Measurements from ENCODE around the gene OOEP. TPM values are rescaled to one million over a fixed set of nuclear protein-coding genes. Genes with fewer than 3 reads are reported as not detected.
"Not testable (repeated sequence)": the region's sequence is repeated elsewhere in the genome, so short reads cannot be mapped to it uniquely, and the experiment has no call there.

OOEP gene
- polyA plus RNA-seq (2013, experiment 1 of 2) = not detected
- not detected for polyA plus RNA-seq (2013, experiment 2 of 2)

DNA sequence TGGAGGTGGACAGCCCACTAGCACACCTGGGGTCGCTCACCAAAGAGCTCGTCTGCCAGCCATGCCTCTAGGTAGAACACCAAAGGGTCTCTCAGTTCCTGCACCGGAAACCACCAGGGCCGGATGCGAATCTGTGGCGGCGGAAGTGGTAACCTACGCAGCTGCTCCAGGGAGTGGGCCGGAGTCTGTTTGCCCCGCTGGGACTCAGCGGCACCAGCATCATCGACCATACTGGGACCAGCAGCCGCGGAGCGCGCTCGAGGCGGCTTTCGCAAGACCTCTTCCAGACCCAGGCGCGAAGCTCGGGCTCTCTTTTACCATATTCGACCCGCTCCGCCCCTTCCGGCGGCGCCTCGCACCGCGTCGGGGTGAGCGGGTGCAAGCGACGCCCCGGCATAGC lies at the start of gene OOEP:
OOEP (minus strand) TSS at position 335 of the 400 bp plus-strand sequence; CDS start at position 230, 105 bp downstream.
- Histone ChIP-seq H3K27ac (ENCODE audit: low read depth, low read length) (no peak within 1 kb of the TSS), H3K4me3 (ENCODE audit: low read length) (no peak within 1 kb of the TSS), H3K36me3 (ENCODE audit: insufficient read depth, low read length) (no peaks in the 10 kb centered on the region), H3K9me3 (ENCODE audit: insufficient read depth, low read depth, low read length) (no peaks in the 10 kb centered on the region; the same call in 1 of the 2 replicates), H3K27me3 (ENCODE audit: insufficient read depth, low read length) (no peaks in the 10 kb centered on the region), H3K4me1 (ENCODE audit: insufficient read depth, low read length) (peaks cover 8% of the 10 kb centered on the region), H3K9ac (ENCODE audit: low read depth, low read length) (no peak within 1 kb of the TSS; the same call in 1 of the 2 replicates)
- 97% methylated on average over 36 of the region's 36 CpGs for WGBS

DNA sequence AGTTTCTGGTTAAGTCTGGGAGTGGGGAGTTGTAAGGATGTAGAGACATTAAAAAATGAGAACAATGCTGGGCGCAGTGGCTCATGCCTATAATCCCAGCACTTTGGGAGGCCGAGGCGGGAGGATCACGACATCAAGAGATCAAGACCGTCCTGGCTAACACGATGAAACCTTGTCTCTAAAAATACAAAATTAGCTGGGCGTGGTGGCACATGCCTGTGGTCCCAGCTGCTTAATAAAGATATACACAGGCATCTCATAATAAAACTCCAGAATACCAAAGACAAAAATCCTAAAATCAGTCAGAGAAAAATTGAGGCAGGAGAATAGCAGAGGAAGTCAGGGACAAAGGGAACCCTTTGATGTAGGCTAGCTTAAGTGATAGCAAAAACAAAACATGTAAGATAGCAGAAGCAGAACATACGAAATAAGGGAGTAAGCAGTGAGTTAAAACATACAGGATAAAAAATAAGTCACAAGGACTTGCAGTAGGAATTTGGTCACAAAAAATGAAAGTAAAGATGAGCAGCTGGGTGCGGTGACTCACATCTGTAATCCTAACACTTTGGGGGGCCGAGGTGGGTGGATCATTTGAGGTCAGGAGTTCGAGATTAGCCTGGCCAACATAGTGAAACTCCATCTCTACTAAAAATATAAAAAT lies 48.5 kb upstream of the OOEP start:
- H3K27me3 ChIP-seq (ENCODE audit: insufficient read depth, low read length) = no peaks in the 10 kb centered on the region
- H3K9me3 ChIP-seq (ENCODE audit: insufficient read depth, low read depth, low read length) = no peaks in the 10 kb centered on the region
- H3K36me3 ChIP-seq (ENCODE audit: insufficient read depth, low read length) = peaks cover 5% of the 10 kb centered on the region; the same call in 1 of the 2 replicates
- no peak overlapping the region for H3K9ac ChIP-seq (ENCODE audit: low read depth, low read length)
- H3K4me1 ChIP-seq (ENCODE audit: insufficient read depth, low read length) = no peaks in the 10 kb centered on the region
- no peak overlapping the region for H3K27ac ChIP-seq (ENCODE audit: low read depth, low read length)
- no peak overlapping the region for H3K4me3 ChIP-seq (ENCODE audit: low read length)
- WGBS = 90% methylated on average over 11 of the region's 11 CpGs

DNA sequence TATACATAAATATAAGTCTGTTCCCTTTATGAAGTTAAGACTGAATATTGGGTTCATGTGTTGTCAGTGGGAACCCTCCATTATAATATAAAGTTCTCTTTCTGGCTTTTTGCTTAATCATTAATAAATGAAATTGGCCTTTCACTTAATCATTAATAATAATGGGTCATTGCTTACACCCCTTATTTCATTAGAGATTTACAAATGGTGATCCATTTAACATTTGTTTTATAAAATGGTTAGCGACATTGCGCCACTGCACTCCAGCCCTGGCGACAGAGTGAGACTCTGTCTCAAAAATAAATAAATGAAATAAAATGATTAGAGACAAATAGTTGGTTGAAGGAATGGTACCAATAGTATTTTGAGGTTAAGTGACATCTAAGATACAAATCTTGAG lies 43.4 kb upstream of the OOEP start:
- Histone ChIP-seq H3K27ac (ENCODE audit: low read depth, low read length) (no peak overlapping the region), H3K27me3 (ENCODE audit: insufficient read depth, low read length) (no peaks in the 10 kb centered on the region), H3K9ac (ENCODE audit: low read depth, low read length) (no peak overlapping the region), H3K4me1 (ENCODE audit: insufficient read depth, low read length) (no peaks in the 10 kb centered on the region), H3K4me3 (ENCODE audit: low read length) (no peak overlapping the region), H3K9me3 (ENCODE audit: insufficient read depth, low read depth, low read length) (no peaks in the 10 kb centered on the region), H3K36me3 (ENCODE audit: insufficient read depth, low read length) (no peaks in the 10 kb centered on the region)
- 100% methylated on average over 3 of the region's 3 CpGs for WGBS

DNA sequence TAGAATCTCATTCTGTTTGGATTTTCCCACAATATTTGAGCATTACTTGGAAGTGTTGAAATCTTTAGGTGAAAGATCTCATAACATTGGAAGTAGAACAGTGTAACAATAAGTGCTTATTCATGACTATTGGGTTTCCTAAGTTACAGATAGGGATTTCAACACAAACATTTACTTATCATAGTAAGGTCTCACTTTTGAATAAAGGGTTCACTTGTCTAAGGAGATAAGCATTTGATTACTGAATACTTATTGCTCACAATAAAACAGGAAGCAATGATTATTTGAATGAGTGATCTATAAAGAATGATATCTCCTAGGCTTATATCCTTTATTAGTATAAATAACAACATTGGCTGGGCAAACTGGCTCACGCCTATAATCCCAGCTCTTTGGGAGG lies 39.7 kb upstream of the OOEP start:
- no peaks in the 10 kb centered on the region for H3K27me3 ChIP-seq (ENCODE audit: insufficient read depth, low read length)
- no peak overlapping the region for H3K9ac ChIP-seq (ENCODE audit: low read depth, low read length)
- H3K4me1 ChIP-seq (ENCODE audit: insufficient read depth, low read length) = no peaks in the 10 kb centered on the region
- no peaks in the 10 kb centered on the region for H3K9me3 ChIP-seq (ENCODE audit: insufficient read depth, low read depth, low read length)
- no peak overlapping the region for H3K4me3 ChIP-seq (ENCODE audit: low read length)
- no peak overlapping the region for H3K27ac ChIP-seq (ENCODE audit: low read depth, low read length)
- whole genome bisulfite sequencing = 96% methylated on average over 1 of the region's 1 CpG
- no peaks in the 10 kb centered on the region for H3K36me3 ChIP-seq (ENCODE audit: insufficient read depth, low read length)

DNA sequence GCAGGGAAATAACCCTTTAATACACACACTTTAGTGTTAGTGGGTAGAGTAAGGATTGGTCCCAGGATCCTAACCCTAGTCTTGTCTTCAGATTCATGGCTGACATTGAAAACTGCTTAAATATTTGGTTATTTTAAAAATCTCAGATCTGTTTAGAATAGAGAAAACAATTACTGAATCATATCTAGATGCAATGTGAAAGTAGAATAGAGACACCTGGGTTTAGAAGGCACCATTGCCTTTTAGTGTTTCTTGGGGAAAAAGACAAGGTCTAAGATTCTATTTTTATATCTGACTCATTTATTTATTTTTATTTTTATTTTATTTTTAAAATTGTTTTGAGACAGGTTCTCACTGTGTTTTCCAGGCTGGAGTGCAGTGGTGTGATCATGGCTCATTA lies 31.0 kb upstream of the OOEP start:
- Histone ChIP-seq H3K9me3 (ENCODE audit: insufficient read depth, low read depth, low read length) (no peaks in the 10 kb centered on the region), H3K36me3 (ENCODE audit: insufficient read depth, low read length) (no peaks in the 10 kb centered on the region), H3K4me3 (ENCODE audit: low read length) (no peak overlapping the region), H3K4me1 (ENCODE audit: insufficient read depth, low read length) (no peaks in the 10 kb centered on the region), H3K27ac (ENCODE audit: low read depth, low read length) (no peak overlapping the region), H3K27me3 (ENCODE audit: insufficient read depth, low read length) (no peaks in the 10 kb centered on the region), H3K9ac (ENCODE audit: low read depth, low read length) (no peak overlapping the region)

DNA sequence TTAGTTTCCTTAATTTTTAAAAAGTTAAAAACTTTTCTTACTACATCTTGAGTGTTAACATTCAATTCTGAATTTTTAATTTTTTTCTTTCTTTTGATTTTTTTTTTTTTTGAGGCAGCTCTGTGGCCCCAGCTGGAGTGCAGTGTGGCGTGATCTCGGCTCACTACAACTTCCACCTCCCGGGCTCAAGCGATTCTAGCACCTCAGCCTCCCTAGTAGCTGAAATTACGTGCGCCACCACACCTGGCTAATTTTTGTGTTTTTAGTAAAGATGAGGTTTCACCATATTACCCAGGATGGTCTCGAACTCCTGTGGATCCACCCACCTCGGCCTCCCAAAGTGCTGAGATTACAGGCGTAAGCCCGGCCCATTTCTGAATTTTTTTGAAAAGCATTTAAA lies 26.2 kb upstream of the OOEP start:
- no peaks in the 10 kb centered on the region for H3K9me3 ChIP-seq (ENCODE audit: insufficient read depth, low read depth, low read length)
- no peaks in the 10 kb centered on the region for H3K4me1 ChIP-seq (ENCODE audit: insufficient read depth, low read length)
- no peak overlapping the region for H3K9ac ChIP-seq (ENCODE audit: low read depth, low read length)
- no peak overlapping the region for H3K27ac ChIP-seq (ENCODE audit: low read depth, low read length)
- no peaks in the 10 kb centered on the region for H3K27me3 ChIP-seq (ENCODE audit: insufficient read depth, low read length)
- no peaks in the 10 kb centered on the region for H3K36me3 ChIP-seq (ENCODE audit: insufficient read depth, low read length)
- 94% methylated on average over 10 of the region's 10 CpGs for WGBS
- H3K4me3 ChIP-seq (ENCODE audit: low read length) = no peak overlapping the region

DNA sequence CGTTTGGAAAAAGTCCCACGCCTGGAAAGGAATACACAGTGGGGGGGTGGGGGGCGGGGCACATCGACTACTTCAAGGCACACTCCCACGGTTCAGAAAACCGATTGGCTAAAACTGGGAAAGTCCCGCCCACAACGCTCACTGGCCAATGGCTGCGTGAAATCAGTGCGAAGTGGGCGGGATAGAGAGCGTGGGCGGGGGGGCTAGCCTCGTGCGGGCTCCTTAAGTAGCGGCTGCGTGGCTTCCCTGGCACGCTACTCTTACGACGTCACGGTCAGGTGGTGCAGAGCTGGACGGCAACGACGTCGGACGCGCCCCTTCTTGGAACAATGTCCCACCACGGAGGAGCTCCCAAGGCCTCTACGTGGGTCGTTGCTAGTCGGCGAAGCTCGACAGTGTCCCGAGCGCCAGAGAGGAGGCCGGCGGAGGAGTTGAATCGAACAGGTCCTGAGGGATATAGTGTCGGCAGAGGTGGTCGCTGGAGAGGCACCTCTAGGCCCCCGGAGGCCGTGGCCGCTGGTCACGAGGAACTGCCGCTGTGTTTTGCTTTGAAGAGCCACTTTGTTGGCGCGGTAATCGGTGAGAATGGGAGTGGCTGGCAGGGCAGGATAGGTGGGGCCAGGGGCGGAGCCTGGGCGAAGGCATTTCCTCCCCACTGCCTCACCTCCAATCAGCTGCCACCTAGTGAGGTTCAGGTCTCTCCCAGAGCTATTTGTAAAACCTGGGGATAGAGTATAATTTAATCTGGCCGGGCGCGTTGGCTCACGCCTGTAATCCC lies 25.1 kb upstream of the OOEP start, which contains the start of gene DDX43:
DDX43 (plus strand) TSS at position 252 of the 778 bp plus-strand sequence; CDS start at position 330, 78 bp downstream.
- no peak within 1 kb of the TSS for H3K4me3 ChIP-seq (ENCODE audit: low read length)

DNA sequence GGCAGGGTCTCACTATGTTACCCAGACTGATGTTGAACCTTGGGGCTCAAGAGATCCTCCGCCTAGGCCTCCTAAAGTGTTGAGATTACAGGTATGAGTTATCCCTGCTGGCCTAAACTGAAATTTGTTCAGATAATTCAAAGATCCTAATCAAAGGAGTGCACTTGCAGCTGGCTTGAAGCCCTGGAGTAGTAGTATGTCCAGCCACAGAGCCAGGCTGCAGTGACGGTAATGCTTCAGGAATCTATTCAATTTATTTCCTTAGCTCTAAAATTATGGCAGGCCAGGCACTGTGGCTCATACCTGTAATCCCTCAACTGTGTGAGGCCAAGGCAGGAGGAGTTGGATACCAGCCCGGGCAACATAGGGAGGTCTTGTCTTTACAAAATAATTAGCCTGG lies 23.6 kb upstream of the OOEP start:
- H3K9ac ChIP-seq (ENCODE audit: low read depth, low read length) = no peak overlapping the region
- no peaks in the 10 kb centered on the region for H3K27me3 ChIP-seq (ENCODE audit: insufficient read depth, low read length)
- 98% methylated on average over 3 of the region's 3 CpGs for WGBS
- no peak overlapping the region for H3K4me3 ChIP-seq (ENCODE audit: low read length)
- no peaks in the 10 kb centered on the region for H3K36me3 ChIP-seq (ENCODE audit: insufficient read depth, low read length)
- H3K27ac ChIP-seq (ENCODE audit: low read depth, low read length) = no peak overlapping the region
- H3K9me3 ChIP-seq (ENCODE audit: insufficient read depth, low read depth, low read length) = no peaks in the 10 kb centered on the region
- H3K4me1 ChIP-seq (ENCODE audit: insufficient read depth, low read length) = peaks cover 11% of the 10 kb centered on the region

More for the DNA sequence above, 25.1 kb upstream of the OOEP start, which contains the start of gene DDX43:
- Histone ChIP-seq H3K27me3 (ENCODE audit: insufficient read depth, low read length) (no peaks in the 10 kb centered on the region), H3K36me3 (ENCODE audit: insufficient read depth, low read length) (no peaks in the 10 kb centered on the region), H3K9me3 (ENCODE audit: insufficient read depth, low read depth, low read length) (no peaks in the 10 kb centered on the region), H3K9ac (ENCODE audit: low read depth, low read length) (no peak within 1 kb of the TSS), H3K4me1 (ENCODE audit: insufficient read depth, low read length) (peaks cover 6% of the 10 kb centered on the region; the same call in 1 of the 2 replicates), H3K27ac (ENCODE audit: low read depth, low read length) (no peak within 1 kb of the TSS)
- WGBS = 97% methylated on average over 52 of the region's 54 CpGs

DNA sequence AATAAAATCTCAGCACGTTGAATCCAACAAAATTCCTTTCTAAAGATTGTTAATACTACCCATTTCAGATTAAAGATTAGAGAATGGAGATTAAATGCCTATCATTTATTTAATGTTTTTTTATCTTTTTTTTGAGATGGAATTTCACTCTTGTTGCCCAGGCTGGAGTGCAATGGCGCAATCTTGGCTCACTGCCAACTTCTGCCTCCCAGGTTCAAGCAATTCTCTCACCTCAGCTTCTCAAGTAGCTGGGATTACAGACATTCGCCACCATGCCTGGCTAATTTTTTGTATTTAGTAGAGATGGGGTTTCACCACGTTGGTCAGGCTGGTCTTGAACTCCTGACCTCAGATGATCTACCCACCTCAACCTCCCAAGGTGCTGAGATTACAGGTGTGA lies 22.5 kb upstream of the OOEP start:
- not testable (repeated sequence) for H3K27ac ChIP-seq (ENCODE audit: low read depth, low read length); H3K4me3 ChIP-seq (ENCODE audit: low read length); H3K9me3 ChIP-seq (ENCODE audit: insufficient read depth, low read depth, low read length); H3K9ac ChIP-seq (ENCODE audit: low read depth, low read length); H3K36me3 ChIP-seq (ENCODE audit: insufficient read depth, low read length); H3K27me3 ChIP-seq (ENCODE audit: insufficient read depth, low read length)
- peaks cover 14% of the 10 kb centered on the region for H3K4me1 ChIP-seq (ENCODE audit: insufficient read depth, low read length)
- 89% methylated on average over 3 of the region's 4 CpGs for WGBS

DNA sequence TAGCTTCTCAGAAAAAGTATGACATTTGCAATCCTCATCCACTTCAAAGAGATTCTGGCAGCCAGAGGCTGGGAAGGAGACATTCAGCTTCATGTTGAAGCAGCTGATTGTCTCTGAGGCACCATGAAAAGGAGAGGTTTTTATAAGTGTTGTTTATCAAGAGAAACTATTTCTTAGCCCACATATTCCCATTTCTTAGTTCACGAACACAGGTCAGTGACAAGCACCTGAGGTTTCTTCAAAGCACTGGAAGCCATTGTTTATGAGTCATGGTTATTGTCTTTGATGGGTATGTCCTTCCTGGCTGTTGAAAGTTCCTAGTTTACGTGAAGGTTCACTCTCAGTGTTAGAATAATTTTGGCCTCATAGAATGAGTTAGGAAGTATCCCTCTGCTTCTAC lies 22.0 kb upstream of the OOEP start:
- H3K27me3 ChIP-seq (ENCODE audit: insufficient read depth, low read length) = no peaks in the 10 kb centered on the region
- WGBS = 94% methylated on average over 2 of the region's 2 CpGs
- no peak overlapping the region for H3K4me3 ChIP-seq (ENCODE audit: low read length)
- peaks cover 14% of the 10 kb centered on the region for H3K4me1 ChIP-seq (ENCODE audit: insufficient read depth, low read length)
- H3K9ac ChIP-seq (ENCODE audit: low read depth, low read length) = no peak overlapping the region
- no peaks in the 10 kb centered on the region for H3K36me3 ChIP-seq (ENCODE audit: insufficient read depth, low read length)
- no peaks in the 10 kb centered on the region for H3K9me3 ChIP-seq (ENCODE audit: insufficient read depth, low read depth, low read length)
- H3K27ac ChIP-seq (ENCODE audit: low read depth, low read length) = no peak overlapping the region

DNA sequence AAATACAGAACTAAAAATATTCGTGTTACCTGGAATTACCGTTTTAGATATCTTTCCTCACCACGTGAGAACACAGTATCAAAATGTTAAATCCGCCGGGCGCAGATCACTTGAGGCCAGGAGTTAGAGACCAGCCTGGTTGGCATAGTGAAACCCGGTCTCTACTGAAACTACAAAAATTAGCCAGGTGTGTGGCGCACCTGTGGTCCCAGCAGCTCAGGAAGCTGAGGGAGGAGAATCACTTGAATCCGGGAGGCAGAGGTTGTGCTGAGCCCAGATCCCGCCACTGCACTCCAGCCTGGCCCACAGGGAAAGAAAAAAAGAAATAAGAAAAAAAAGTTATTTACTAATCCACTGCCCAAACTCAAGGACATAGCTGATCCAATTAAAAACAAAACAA lies 20.2 kb upstream of the OOEP start:
- no peaks in the 10 kb centered on the region for H3K9me3 ChIP-seq (ENCODE audit: insufficient read depth, low read depth, low read length)
- H3K36me3 ChIP-seq (ENCODE audit: insufficient read depth, low read length) = no peaks in the 10 kb centered on the region
- H3K9ac ChIP-seq (ENCODE audit: low read depth, low read length) = no peak overlapping the region
- H3K4me3 ChIP-seq (ENCODE audit: low read length) = no peak overlapping the region
- H3K27ac ChIP-seq (ENCODE audit: low read depth, low read length) = no peak overlapping the region
- peaks cover 14% of the 10 kb centered on the region for H3K4me1 ChIP-seq (ENCODE audit: insufficient read depth, low read length)
- WGBS = 88% methylated on average over 10 of the region's 10 CpGs
- no peaks in the 10 kb centered on the region for H3K27me3 ChIP-seq (ENCODE audit: insufficient read depth, low read length)

Data from HUES64 (cell line).